GM12878 (cell line): ENCODE results near the gene TRIM40.

Experiments used
- FOXK2 ChIP-seq: fragments of 450-650 bp; IDR thresholded peaks from 2 replicates; pipeline ENCODE4 v1.6.1; 2017; ENCODE audit warnings: mild to moderate bottlenecking, moderate library complexity
- TF ChIP-seq, protein P1 (sequence below), 3 experiments: IDR thresholded peaks in 2 of 3; conservative IDR thresholded peaks in 1 of 3; 2 replicates each; pipeline ENCODE4 v1.5.1; 2011; ENCODE audit warnings: low read depth in 3 of 3, low read length in 3 of 3, mild to moderate bottlenecking in 3 of 3, control low read depth in 2 of 3, moderate library complexity in 2 of 3, inconsistent platforms in 1 of 3, mixed read lengths in 1 of 3; ENCODE audit not compliant: control insufficient read depth in 2 of 3, insufficient read depth in 1 of 3; ENCODE audit errors: extremely low read depth in 1 of 3
- TF ChIP-seq, protein P2 (sequence below): fragments of 450-650 bp; IDR thresholded peaks from 2 replicates; pipeline ENCODE4 v1.6.1; 2016; ENCODE audit warnings: mild to moderate bottlenecking, moderate library complexity, borderline replicate concordance

GRCh38 chr6:30155520-30156261 is 19.8 kb downstream of the TRIM40 start:
- no peak for TF ChIP-seq FOXK2
- TF ChIP-seq, protein P1, sequence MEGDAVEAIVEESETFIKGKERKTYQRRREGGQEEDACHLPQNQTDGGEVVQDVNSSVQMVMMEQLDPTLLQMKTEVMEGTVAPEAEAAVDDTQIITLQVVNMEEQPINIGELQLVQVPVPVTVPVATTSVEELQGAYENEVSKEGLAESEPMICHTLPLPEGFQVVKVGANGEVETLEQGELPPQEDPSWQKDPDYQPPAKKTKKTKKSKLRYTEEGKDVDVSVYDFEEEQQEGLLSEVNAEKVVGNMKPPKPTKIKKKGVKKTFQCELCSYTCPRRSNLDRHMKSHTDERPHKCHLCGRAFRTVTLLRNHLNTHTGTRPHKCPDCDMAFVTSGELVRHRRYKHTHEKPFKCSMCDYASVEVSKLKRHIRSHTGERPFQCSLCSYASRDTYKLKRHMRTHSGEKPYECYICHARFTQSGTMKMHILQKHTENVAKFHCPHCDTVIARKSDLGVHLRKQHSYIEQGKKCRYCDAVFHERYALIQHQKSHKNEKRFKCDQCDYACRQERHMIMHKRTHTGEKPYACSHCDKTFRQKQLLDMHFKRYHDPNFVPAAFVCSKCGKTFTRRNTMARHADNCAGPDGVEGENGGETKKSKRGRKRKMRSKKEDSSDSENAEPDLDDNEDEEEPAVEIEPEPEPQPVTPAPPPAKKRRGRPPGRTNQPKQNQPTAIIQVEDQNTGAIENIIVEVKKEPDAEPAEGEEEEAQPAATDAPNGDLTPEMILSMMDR (IDR thresholded peaks at IDR 0.05 in 2 of 3, conservative IDR thresholded peaks at IDR 0.05 in 1 of 3; ENCODE audit: control insufficient read depth in 2 of 3, extremely low read depth in 1 of 3, insufficient read depth in 1 of 3, low read depth in 3 of 3, low read length in 3 of 3): no peak
- TF ChIP-seq, protein P2, sequence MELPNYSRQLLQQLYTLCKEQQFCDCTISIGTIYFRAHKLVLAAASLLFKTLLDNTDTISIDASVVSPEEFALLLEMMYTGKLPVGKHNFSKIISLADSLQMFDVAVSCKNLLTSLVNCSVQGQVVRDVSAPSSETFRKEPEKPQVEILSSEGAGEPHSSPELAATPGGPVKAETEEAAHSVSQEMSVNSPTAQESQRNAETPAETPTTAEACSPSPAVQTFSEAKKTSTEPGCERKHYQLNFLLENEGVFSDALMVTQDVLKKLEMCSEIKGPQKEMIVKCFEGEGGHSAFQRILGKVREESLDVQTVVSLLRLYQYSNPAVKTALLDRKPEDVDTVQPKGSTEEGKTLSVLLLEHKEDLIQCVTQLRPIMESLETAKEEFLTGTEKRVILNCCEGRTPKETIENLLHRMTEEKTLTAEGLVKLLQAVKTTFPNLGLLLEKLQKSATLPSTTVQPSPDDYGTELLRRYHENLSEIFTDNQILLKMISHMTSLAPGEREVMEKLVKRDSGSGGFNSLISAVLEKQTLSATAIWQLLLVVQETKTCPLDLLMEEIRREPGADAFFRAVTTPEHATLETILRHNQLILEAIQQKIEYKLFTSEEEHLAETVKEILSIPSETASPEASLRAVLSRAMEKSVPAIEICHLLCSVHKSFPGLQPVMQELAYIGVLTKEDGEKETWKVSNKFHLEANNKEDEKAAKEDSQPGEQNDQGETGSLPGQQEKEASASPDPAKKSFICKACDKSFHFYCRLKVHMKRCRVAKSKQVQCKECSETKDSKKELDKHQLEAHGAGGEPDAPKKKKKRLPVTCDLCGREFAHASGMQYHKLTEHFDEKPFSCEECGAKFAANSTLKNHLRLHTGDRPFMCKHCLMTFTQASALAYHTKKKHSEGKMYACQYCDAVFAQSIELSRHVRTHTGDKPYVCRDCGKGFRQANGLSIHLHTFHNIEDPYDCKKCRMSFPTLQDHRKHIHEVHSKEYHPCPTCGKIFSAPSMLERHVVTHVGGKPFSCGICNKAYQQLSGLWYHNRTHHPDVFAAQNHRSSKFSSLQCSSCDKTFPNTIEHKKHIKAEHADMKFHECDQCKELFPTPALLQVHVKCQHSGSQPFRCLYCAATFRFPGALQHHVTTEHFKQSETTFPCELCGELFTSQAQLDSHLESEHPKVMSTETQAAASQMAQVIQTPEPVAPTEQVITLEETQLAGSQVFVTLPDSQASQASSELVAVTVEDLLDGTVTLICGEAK: no peak
